Measurements from ENCODE around the gene PCDH19. TPM values are rescaled to one million over a fixed set of nuclear protein-coding genes. Genes with fewer than 3 reads are reported as not detected.

Gene PCDH19
- total and polyA plus RNA-seq, 3 donors from 2014 or later = 1.9 to 4.5 (median 3.4) TPM

- intact Hi-C loops (cut with DNase I; ENCODE audit: low total_unique reads) = no loop called here
- Histone ChIP-seq H3K9me3 (no peaks in the 10 kb centered on the region), H3K4me3 (no peak overlapping the region), H3K27ac (no peak overlapping the region), H3K36me3 (ENCODE audit: low read depth, missing control alignments) (no peaks in the 10 kb centered on the region), H3K27me3 (no peaks in the 10 kb centered on the region), H3K4me1 (no peaks in the 10 kb centered on the region)
- DNase-seq = no peak
- 98% methylated on average over 3 of the region's 3 CpGs; no CpG with 5 or more reads in 1 of the 2 donors for WGBS, 2 donors
- TF ChIP-seq, protein P1, sequence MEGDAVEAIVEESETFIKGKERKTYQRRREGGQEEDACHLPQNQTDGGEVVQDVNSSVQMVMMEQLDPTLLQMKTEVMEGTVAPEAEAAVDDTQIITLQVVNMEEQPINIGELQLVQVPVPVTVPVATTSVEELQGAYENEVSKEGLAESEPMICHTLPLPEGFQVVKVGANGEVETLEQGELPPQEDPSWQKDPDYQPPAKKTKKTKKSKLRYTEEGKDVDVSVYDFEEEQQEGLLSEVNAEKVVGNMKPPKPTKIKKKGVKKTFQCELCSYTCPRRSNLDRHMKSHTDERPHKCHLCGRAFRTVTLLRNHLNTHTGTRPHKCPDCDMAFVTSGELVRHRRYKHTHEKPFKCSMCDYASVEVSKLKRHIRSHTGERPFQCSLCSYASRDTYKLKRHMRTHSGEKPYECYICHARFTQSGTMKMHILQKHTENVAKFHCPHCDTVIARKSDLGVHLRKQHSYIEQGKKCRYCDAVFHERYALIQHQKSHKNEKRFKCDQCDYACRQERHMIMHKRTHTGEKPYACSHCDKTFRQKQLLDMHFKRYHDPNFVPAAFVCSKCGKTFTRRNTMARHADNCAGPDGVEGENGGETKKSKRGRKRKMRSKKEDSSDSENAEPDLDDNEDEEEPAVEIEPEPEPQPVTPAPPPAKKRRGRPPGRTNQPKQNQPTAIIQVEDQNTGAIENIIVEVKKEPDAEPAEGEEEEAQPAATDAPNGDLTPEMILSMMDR (IDR thresholded peaks at IDR 0.05) = no peak
- TF ChIP-seq POLR2A (IDR thresholded peaks at IDR 0.05) = no peak
Measured at GRCh38 chrX:100315566-100315965, 94.5 kb downstream of the PCDH19 start.

DNA sequence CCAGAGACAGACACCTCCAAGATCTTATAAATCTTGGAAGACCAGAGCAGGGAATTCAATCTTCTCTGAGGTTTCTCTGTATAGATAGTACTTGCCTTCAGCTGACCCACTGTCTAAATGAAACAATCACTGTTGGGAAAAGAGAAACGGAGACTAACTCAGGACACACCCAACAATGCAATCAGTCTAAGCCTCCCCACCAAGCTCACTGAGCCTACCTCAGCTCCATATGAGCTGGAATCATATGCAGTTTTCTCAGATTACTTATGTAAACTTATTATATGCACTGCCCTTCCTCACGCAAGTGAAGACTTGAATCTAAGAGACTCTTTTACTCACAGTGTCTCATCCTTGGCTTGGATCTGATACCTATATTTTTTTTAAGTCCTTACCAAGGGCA is 110.5 kb downstream of the PCDH19 start:
- WGBS, 2 donors = 95 to 96% methylated on average over 2 of the region's 2 CpGs
- no peak for DNase-seq
- Histone ChIP-seq H3K27ac (no peak overlapping the region), H3K36me3 (ENCODE audit: low read depth, missing control alignments) (no peaks in the 10 kb centered on the region), H3K4me1 (no peaks in the 10 kb centered on the region), H3K9me3 (no peaks in the 10 kb centered on the region), H3K4me3 (no peak overlapping the region), H3K27me3 (no peaks in the 10 kb centered on the region)
- TF ChIP-seq, protein P1 (IDR thresholded peaks at IDR 0.05) = no peak
- TF ChIP-seq POLR2A (IDR thresholded peaks at IDR 0.05) = no peak
- intact Hi-C loops (cut with DNase I; ENCODE audit: low total_unique reads) = no loop called here

DNA sequence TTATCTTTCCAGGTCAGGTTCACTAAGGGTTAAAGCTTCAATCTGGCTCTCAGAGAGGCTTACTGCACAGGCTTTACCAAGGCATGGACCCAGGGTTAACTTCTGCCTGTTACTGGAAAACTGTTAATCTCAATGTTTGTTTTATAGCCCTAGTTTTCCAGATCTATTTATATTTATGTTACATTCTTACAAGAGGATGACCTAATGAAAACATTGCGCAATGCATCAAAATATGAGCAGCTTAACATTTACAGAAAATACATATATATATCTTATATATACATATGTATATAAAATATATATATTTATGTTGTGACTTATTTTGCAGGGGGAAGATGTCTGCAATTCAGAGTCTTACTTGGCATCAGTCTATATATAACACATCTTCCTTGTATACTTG is 112.3 kb downstream of the PCDH19 start:
- Histone ChIP-seq H3K4me1 (no peaks in the 10 kb centered on the region), H3K4me3 (no peak overlapping the region), H3K9me3 (no peaks in the 10 kb centered on the region), H3K27me3 (no peaks in the 10 kb centered on the region), H3K36me3 (ENCODE audit: low read depth, missing control alignments) (no peaks in the 10 kb centered on the region), H3K27ac (no peak overlapping the region)
- 91 to 100% methylated on average over 1 of the region's 1 CpG for WGBS, 2 donors
- no peak for DNase-seq
- intact Hi-C loops (cut with DNase I; ENCODE audit: low total_unique reads) = no loop called here
- TF ChIP-seq POLR2A (IDR thresholded peaks at IDR 0.05) = no peak
- TF ChIP-seq, protein P1 (IDR thresholded peaks at IDR 0.05) = no peak

GRCh38 chrX:100296183-100296753 is 113.8 kb downstream of the PCDH19 start:
- DNase-seq = no peak
- TF ChIP-seq POLR2A (IDR thresholded peaks at IDR 0.05) = no peak
- TF ChIP-seq, protein P1 (IDR thresholded peaks at IDR 0.05) = no peak
- no peaks in the 10 kb centered on the region for H3K36me3 ChIP-seq (ENCODE audit: low read depth, missing control alignments)
- H3K27me3 ChIP-seq = no peaks in the 10 kb centered on the region
- H3K9me3 ChIP-seq = no peaks in the 10 kb centered on the region
- intact Hi-C loops (cut with DNase I; ENCODE audit: low total_unique reads) = no loop called here
- 91 to 92% methylated on average over 9 to 21 of the region's 21 CpGs for WGBS, 2 donors
- no peak overlapping the region for H3K27ac ChIP-seq
- no peak overlapping the region for H3K4me3 ChIP-seq
- no peaks in the 10 kb centered on the region for H3K4me1 ChIP-seq

DNA sequence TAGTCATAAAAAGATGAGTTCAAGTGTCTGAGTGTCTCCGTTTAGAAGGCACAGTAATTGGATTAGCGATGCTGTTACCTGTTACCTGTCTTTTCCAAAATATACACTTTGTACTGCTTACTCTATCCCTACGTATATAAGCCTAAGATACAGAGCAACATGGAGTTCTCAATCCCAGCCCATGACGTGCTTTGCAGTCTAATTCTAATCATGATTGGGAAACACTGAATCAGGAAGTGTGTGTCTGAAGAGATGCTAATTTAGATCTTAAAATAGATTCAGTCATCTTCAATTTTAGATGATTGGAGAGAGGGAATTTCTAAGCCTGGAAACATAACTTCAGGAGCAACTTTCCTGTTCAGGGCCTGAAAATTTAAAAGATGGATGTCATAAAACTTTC is 115.1 kb downstream of the PCDH19 start:
- 84% methylated on average over 4 of the region's 4 CpGs for WGBS, 2 donors
- H3K36me3 ChIP-seq (ENCODE audit: low read depth, missing control alignments) = no peaks in the 10 kb centered on the region
- no peaks in the 10 kb centered on the region for H3K4me1 ChIP-seq
- intact Hi-C loops (cut with DNase I; ENCODE audit: low total_unique reads) = no loop called here
- no peak overlapping the region for H3K27ac ChIP-seq
- no peak for TF ChIP-seq POLR2A (IDR thresholded peaks at IDR 0.05)
- TF ChIP-seq, protein P1 (IDR thresholded peaks at IDR 0.05) = no peak
- DNase-seq = no peak
- H3K4me3 ChIP-seq = no peak overlapping the region
- no peaks in the 10 kb centered on the region for H3K9me3 ChIP-seq
- H3K27me3 ChIP-seq = no peaks in the 10 kb centered on the region

All from testis (tissue), 3 donors.